ENCODE data around the gene MAPKAP1.

DNA sequence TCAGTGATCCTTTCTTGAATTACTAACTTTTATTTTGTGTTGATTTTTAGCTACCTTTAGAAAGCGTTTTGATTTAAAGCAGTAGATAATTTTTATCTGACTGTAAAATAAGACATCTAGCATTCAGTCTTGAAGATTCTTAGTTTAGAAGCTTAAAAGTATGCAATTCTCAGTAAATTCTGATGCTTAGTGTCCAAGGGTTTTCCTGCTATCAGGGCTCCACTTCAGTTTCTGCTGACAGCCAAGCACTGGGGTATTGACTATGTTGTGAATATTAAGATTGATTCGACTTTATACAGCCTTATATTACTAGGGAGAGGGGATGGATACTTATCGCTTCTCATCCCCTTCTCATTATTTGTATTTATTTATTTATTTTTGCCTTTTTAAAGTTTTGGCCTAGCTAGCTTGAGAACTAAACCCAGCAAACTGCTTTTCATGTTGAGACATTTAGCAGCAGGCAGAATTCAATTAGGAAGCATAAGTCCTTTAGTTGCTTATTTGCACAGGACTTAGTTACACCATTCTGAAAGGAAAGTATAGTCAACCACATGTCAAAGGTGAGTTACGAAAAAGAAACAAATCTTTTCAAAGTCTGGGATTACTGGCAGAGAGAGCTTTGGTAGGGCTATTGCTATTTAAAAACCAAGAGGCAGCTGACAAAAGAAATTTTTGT, 43.1 kb upstream of the MAPKAP1 start:
- TF ChIP-seq, protein P1, sequence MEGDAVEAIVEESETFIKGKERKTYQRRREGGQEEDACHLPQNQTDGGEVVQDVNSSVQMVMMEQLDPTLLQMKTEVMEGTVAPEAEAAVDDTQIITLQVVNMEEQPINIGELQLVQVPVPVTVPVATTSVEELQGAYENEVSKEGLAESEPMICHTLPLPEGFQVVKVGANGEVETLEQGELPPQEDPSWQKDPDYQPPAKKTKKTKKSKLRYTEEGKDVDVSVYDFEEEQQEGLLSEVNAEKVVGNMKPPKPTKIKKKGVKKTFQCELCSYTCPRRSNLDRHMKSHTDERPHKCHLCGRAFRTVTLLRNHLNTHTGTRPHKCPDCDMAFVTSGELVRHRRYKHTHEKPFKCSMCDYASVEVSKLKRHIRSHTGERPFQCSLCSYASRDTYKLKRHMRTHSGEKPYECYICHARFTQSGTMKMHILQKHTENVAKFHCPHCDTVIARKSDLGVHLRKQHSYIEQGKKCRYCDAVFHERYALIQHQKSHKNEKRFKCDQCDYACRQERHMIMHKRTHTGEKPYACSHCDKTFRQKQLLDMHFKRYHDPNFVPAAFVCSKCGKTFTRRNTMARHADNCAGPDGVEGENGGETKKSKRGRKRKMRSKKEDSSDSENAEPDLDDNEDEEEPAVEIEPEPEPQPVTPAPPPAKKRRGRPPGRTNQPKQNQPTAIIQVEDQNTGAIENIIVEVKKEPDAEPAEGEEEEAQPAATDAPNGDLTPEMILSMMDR (IDR thresholded peaks at IDR 0.05), result no peak
- no peak for TF ChIP-seq POLR2A (IDR thresholded peaks at IDR 0.05)
